HG02884 (cell line): ENCODE measurements around the gene SV2B.

ENCODE experiments used
- ATAC-seq: cut with Tn5 transposase; IDR thresholded peaks from one replicate; pipeline ENCODE4 v1.9.1; 2021; ENCODE audit warnings: mild to moderate bottlenecking, moderate library complexity; ENCODE audit not compliant: unreplicated experiment

The SV2B gene

DNA sequence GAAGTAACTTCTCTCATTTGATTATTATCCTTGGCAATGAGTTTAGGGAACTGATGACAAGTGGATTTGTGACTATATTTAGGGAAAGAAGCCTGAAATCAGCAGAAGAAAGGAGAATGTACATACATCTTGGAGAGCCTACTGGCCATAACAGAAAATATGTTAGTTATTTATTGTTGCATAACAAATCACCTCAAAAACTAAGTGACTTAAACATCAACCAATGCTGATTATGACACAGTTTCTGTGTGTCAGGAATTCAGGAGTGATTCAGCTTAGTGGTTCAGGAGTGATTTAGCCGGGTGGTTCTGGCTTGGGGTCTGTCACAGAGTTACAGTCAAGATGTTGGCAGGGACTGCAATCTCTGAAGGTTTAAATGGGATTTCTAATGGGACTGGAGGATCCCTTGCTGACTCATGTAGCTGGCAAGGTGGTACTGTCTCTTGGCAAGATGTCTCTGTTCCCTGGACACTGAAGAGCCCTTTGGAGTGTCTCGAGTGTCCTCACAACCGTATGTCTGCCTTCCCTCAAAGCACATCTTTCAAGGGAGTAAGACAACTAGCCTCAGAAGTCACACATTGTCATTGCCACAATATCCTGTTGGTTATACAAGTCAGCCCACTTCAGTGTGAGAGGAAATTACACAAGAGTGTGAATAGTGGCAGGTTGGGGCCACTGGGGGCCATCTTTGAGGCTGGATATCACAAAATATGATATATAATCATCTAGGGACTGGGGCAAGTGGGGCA lies 248.9 kb downstream of the SV2B start:
- ATAC-seq, result no peak
